H54 (cell line): ENCODE results near the gene EFTUD2.
A peak's percentile ranks its signal among the peaks of the same experiment; 100 is the strongest.
"Not testable (repeated sequence)": the region's sequence is repeated elsewhere in the genome, so short reads cannot be mapped to it uniquely, and the experiment has no call there.

ENCODE experiments used
- DNase-seq: peaks from one replicate; pipeline ENCODE4 v3.0.0; 2011; ENCODE audit warnings: low spot score, mixed read lengths; ENCODE audit not compliant: insufficient read length
- FAIRE-seq: peaks from 3 replicates; lab custom pipeline; 2011; peaks lifted over from hg19 to GRCh38; lab: Jason Lieb, UNC
- POLR2A ChIP-seq: IDR thresholded peaks from 2 replicates; pipeline ENCODE4 v1.6.1; 2011; ENCODE audit warnings: low read depth, mild to moderate bottlenecking, low read length

The EFTUD2 gene

GRCh38 chr17:44828919-44829522 is 70.2 kb downstream of the EFTUD2 start:
- FAIRE-seq (no peak), DNase-seq (no peak)

GRCh38 chr17:44827863-44828262 is 71.4 kb downstream of the EFTUD2 start:
- DNase-seq = no peak
- FAIRE-seq = no peak

More at GRCh38 chr17:44828919-44829522, 70.2 kb downstream of the EFTUD2 start:
- TF ChIP-seq POLR2A = no peak

DNA sequence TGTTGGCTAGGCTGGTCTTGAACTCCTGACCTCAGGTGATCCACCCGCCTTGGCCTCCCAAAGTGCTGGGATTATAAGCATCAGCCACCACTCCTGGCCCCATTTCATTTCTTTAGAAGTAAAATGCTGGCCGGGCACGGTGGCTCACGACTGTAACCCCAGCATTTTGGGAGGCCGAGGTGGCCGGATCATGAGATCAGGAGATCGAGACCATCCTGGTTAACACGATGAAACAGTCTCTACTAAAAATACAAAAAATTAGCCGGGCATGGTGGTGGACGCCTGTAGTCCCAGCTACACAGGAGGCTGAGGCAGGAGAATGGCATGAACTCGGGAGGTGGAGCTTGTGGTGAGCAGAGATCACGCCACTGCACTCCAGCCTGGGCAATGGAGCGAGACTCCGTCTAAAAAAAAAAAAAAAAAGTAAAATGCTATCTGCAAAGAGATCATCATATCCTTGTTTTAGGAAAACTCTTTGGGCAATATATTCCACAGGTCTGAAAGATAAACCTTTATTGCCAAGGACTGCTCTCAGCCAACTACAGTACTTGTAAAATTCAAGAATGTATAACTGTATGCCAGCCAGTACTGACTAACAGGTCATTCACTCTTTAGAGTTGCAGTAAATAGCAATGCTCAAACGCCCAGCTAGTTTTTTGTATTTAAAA is 73.0 kb downstream of the EFTUD2 start:
- no peak for FAIRE-seq
- no peak for TF ChIP-seq POLR2A
- no peak for DNase-seq

More at GRCh38 chr17:44827863-44828262, 71.4 kb downstream of the EFTUD2 start:
- no peak for TF ChIP-seq POLR2A

GRCh38 chr17:44825236-44825635 is 74.0 kb downstream of the EFTUD2 start:
- not testable (repeated sequence) for FAIRE-seq, DNase-seq

DNA sequence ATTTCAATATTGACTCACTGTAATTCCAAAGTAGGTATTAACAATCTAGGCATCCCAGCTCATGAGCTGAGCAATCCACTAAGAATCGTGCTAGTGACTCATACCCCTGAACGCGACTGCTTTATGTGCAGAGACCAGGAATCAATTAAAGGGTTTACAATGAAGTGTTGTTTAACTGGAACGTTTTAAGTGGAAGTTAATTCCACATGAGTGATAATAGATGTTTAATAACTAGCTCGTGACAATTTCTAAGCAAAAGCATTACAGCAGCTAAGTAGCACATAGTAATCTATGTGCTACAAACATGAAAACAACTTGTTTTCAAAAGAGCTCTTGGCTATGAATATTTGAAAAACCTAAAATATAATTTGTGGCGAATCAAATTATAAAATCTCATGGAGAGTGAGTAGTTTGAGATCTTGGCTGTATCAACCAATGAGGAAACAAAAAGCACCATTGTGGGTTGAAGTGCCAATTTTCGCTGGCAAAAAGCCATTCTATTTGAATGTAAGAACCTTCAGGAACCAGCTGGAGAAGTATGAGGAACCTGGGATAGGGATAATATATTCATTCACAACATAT is 78.5 kb downstream of the EFTUD2 start:
- no peak for TF ChIP-seq POLR2A
- peak; percentile 77 for DNase-seq
- FAIRE-seq = peak; percentile 86

GRCh38 chr17:44818508-44818907 is 80.7 kb downstream of the EFTUD2 start:
- not testable (repeated sequence) for FAIRE-seq

GRCh38 chr17:44812263-44812662 is 87.0 kb downstream of the EFTUD2 start:
- DNase-seq (no peak), FAIRE-seq (no peak)
- no peak for TF ChIP-seq POLR2A

More at GRCh38 chr17:44818508-44818907, 80.7 kb downstream of the EFTUD2 start:
- DNase-seq = not testable (repeated sequence)

GRCh38 chr17:44808656-44809388 is 90.4 kb downstream of the EFTUD2 start:
- not testable (repeated sequence) for DNase-seq, FAIRE-seq

DNA sequence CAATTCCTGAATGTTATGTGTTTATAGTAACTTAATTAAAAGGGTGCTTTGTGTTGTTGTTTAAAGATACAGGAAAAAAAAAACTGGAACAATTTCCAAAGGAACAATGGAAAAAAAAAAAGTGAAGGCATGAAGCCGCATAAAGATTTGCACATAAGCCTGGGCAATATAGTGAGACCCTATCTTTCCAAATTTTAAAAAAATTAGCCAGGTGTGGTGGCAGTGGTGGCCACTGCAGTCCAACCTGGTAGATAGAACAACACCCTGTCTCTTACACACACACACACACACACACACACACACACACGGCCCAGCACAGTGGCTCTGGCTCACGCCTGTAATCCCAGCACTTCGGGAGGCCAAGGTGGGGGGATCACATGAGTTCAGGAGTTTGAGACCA is 91.1 kb downstream of the EFTUD2 start:
- no peak for FAIRE-seq
- DNase-seq = no peak
- no peak for TF ChIP-seq POLR2A

- no peak for FAIRE-seq
- no peak for DNase-seq
- no peak for TF ChIP-seq POLR2A
Measured at GRCh38 chr17:44807817-44808155, 91.5 kb downstream of the EFTUD2 start.

- TF ChIP-seq POLR2A = no peak
- no peak for DNase-seq
- no peak for FAIRE-seq
Measured at GRCh38 chr17:44807093-44807816, 92.0 kb downstream of the EFTUD2 start.

DNA sequence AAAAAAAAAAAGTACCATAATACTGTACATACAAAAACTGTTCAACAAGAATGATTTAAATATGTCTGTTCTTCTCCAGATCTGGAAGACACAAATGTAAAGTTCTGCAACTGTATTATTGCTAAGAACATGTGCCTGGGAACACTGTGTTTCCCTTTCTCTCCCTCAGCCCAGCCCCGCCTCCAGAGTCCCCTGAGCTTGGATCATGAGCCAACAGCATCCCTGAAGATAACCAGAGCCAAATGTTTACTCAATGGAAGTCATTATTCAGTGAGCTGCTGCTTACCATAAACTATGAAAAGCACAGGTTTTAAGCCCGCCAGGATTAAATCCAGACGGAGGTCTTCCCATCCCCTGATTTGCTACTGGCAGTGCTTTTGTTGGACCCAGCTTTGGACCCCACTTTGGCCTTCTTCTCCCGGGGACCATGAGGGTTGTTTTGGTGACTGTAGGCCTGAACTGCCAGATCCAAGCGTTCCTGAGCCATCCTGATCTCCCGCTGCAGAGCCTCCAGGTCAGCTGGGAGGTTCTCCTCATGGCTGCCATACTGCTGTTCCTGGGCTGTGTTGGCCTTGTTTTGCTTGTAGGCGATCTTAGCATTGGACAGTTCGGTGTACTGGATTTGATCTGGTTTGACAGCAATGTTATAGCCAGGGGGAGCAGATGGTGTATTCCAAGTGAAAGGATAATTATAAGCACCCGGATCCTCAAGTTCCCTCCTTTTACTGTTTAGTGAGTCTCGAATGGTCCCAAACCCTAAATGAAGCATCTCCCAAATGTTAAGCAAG is 94.7 kb downstream of the EFTUD2 start:
- no peak for TF ChIP-seq POLR2A
- FAIRE-seq = no peak
- no peak for DNase-seq

GRCh38 chr17:44801880-44802279 is 97.4 kb downstream of the EFTUD2 start:
- DNase-seq = no peak
- no peak for FAIRE-seq
- no peak for TF ChIP-seq POLR2A
